ENCODE measurements around the gene FNIP2.

Gene FNIP2

GRCh38 chr4:158863296-158863695 is 94.5 kb downstream of the FNIP2 start:
- H3K27ac ChIP-seq = no peak overlapping the region
- TF ChIP-seq CTCF (IDR thresholded peaks at IDR 0.05) (no peak), ZFX (IDR thresholded peaks at IDR 0.05; ENCODE audit: borderline replicate concordance) (no peak)

GRCh38 chr4:158865520-158866177 is 96.8 kb downstream of the FNIP2 start:
- TF ChIP-seq ZFX (IDR thresholded peaks at IDR 0.05; ENCODE audit: borderline replicate concordance) (no peak), CTCF (IDR thresholded peaks at IDR 0.05) (no peak)
- no peak overlapping the region for H3K27ac ChIP-seq

- H3K27ac ChIP-seq = no peak overlapping the region
- TF ChIP-seq CTCF (IDR thresholded peaks at IDR 0.05) (no peak), ZFX (IDR thresholded peaks at IDR 0.05; ENCODE audit: borderline replicate concordance) (no peak)
Observed at GRCh38 chr4:158869001-158869400, 100.2 kb downstream of the FNIP2 start.

- H3K27ac ChIP-seq = no peak overlapping the region
- TF ChIP-seq ZFX (IDR thresholded peaks at IDR 0.05; ENCODE audit: borderline replicate concordance) (no peak), CTCF (IDR thresholded peaks at IDR 0.05) (no peak)
Observed at GRCh38 chr4:158869761-158870160, 100.9 kb downstream of the FNIP2 start.

GRCh38 chr4:158870282-158870625 is 101.4 kb downstream of the FNIP2 start:
- TF ChIP-seq ZFX (IDR thresholded peaks at IDR 0.05; ENCODE audit: borderline replicate concordance) = no peak
- TF ChIP-seq CTCF (IDR thresholded peaks at IDR 0.05) = no peak
- no peak overlapping the region for H3K27ac ChIP-seq

- H3K27ac ChIP-seq = no peak overlapping the region
Observed at GRCh38 chr4:158870626-158871334, 102.0 kb downstream of the FNIP2 start.

More at GRCh38 chr4:158870626-158871334, 102.0 kb downstream of the FNIP2 start:
- TF ChIP-seq ZFX (IDR thresholded peaks at IDR 0.05; ENCODE audit: borderline replicate concordance) (no peak), CTCF (IDR thresholded peaks at IDR 0.05) (no peak)
